CD14-positive monocyte (primary cell): Measurements from ENCODE around the gene BRIP1. TPM values are rescaled to one million over a fixed set of nuclear protein-coding genes. Genes with fewer than 3 reads are reported as not detected.

Experiments used
- DNase-seq, 3 donors: peaks; one replicate each; pipeline ENCODE4 v3.0.0-alpha.2; 2011 to 2022
- H2AFZ ChIP-seq: 2 replicates; pipeline ENCODE4 v1.6.0; 2012; ENCODE audit warnings: mild to moderate bottlenecking, low read depth, low read length, inconsistent platforms; ENCODE audit not compliant: insufficient read depth, poor library complexity, severe bottlenecking
- H3K27ac ChIP-seq, 2 donors: 1 replicate in 1 of 2; 2 replicates in 1 of 2; pipeline ENCODE4 v1.5.1; 2012 to 2013; ENCODE audit warnings: low read length in 2 of 2, control low read depth in 1 of 2, inconsistent platforms in 1 of 2, low read depth in 1 of 2, mild to moderate bottlenecking in 1 of 2
- H3K27me3 ChIP-seq, 2 donors: one replicate each; pipeline versions ENCODE4 v1.6.0 to v1.6.1; 2011 to 2013; ENCODE audit warnings: low read length in 2 of 2; ENCODE audit not compliant: control insufficient read depth in 2 of 2, insufficient read depth in 2 of 2
- H3K36me3 ChIP-seq, 2 donors: replicated peaks in 1 of 2; 1 replicate in 1 of 2; 2 replicates in 1 of 2; pipeline versions ENCODE4 v1.5.1 to v1.6.1; 2012 to 2013; ENCODE audit warnings: low read length in 2 of 2, control low read depth in 1 of 2, inconsistent platforms in 1 of 2, mild to moderate bottlenecking in 1 of 2; ENCODE audit not compliant: insufficient read depth in 2 of 2, control insufficient read depth in 1 of 2
- H3K4me1 ChIP-seq, 2 donors: 1 replicate in 1 of 2; 2 replicates in 1 of 2; pipeline versions ENCODE4 v1.5.1 to v1.6.1; 2012 to 2013; ENCODE audit warnings: low read length in 2 of 2, control low read depth in 1 of 2, inconsistent platforms in 1 of 2, mild to moderate bottlenecking in 1 of 2, moderate library complexity in 1 of 2; ENCODE audit not compliant: insufficient read depth in 2 of 2, control insufficient read depth in 1 of 2
- H3K4me2 ChIP-seq: replicated peaks from 2 replicates; pipeline ENCODE3; 2012; ENCODE audit warnings: low read length, moderate library complexity, mild to moderate bottlenecking; ENCODE audit not compliant: poor library complexity, severe bottlenecking; ENCODE audit errors: extremely low read depth
- H3K4me3 ChIP-seq, 3 experiments: fragments of 200-600 bp in 1 of 3; sonication (generic) in 1 of 3; replicated peaks in 1 of 3; 1 replicate in 2 of 3; 2 replicates in 1 of 3; pipeline ENCODE4 v1.5.1; 2011 to 2013; ENCODE audit warnings: low read length in 3 of 3, mild to moderate bottlenecking in 3 of 3, control low read depth in 2 of 3, low read depth in 2 of 3, inconsistent platforms in 1 of 3, moderate library complexity in 1 of 3
- H3K79me2 ChIP-seq: 2 replicates; pipeline ENCODE4 v1.6.0; 2012; ENCODE audit warnings: mild to moderate bottlenecking, control low read depth, inconsistent platforms, low read length, moderate library complexity; ENCODE audit not compliant: insufficient read depth
- H3K9ac ChIP-seq: 2 replicates; pipeline ENCODE4 v1.6.0; 2017; ENCODE audit warnings: low read length, mild to moderate bottlenecking; ENCODE audit not compliant: insufficient read depth, poor library complexity, severe bottlenecking
- H3K9me3 ChIP-seq, 2 donors: replicated peaks in 1 of 2; 1 replicate in 1 of 2; 2 replicates in 1 of 2; pipeline versions ENCODE4 v1.5.1 to v1.6.1; 2012 to 2013; ENCODE audit warnings: low read length in 2 of 2, control low read depth in 1 of 2; ENCODE audit not compliant: control insufficient read depth in 1 of 2, insufficient read depth in 1 of 2
- H4K20me1 ChIP-seq: 2 replicates; pipeline ENCODE4 v1.6.0; 2012; ENCODE audit warnings: mild to moderate bottlenecking, low read length, control low read depth, moderate library complexity; ENCODE audit not compliant: insufficient read depth
- H3K27ac Mint-ChIP-seq, 7 donors: one replicate each; pipeline ENCODE4 v1.8.0; 2020; ENCODE audit warnings: mild to moderate bottlenecking in 7 of 7, mixed read lengths in 7 of 7, moderate library complexity in 6 of 7, inconsistent platforms in 2 of 7
- H3K27me3 Mint-ChIP-seq, 3 donors: one replicate each; pipeline ENCODE4 v1.8.0; 2021 to 2022; ENCODE audit warnings: low read depth in 3 of 3, mild to moderate bottlenecking in 3 of 3, mixed read lengths in 3 of 3, moderate library complexity in 3 of 3, inconsistent platforms in 1 of 3
- H3K36me3 Mint-ChIP-seq, 2 donors: one replicate each; pipeline ENCODE4 v1.8.0; 2020; ENCODE audit warnings: mixed read lengths in 2 of 2, inconsistent platforms in 1 of 2, mild to moderate bottlenecking in 1 of 2
- H3K4me1 Mint-ChIP-seq: one replicate; pipeline ENCODE4 v1.8.0; 2020; ENCODE audit warnings: mild to moderate bottlenecking, mixed read lengths
- H3K4me3 Mint-ChIP-seq, 2 donors: one replicate each; pipeline ENCODE4 v1.8.0; 2020; ENCODE audit warnings: mild to moderate bottlenecking in 2 of 2, mixed read lengths in 2 of 2, moderate library complexity in 1 of 2
- H3K9me3 Mint-ChIP-seq, 7 donors: one replicate each; pipeline ENCODE4 v1.8.0; 2020 to 2022; ENCODE audit warnings: mixed read lengths in 7 of 7, mild to moderate bottlenecking in 6 of 7, moderate library complexity in 6 of 7, inconsistent platforms in 2 of 7
- CTCF ChIP-seq: fragments of 200-600 bp; IDR thresholded peaks from one replicate; pipeline ENCODE4 v1.8.0; 2022; ENCODE audit warnings: antibody characterized with exemption, mild to moderate bottlenecking
- WGBS: methylation state at CpG from one replicate; pipeline ENCODE4 v1.1.5; 2013; ENCODE audit warnings: missing lambda C conversion rate; ENCODE audit not compliant: insufficient coverage; 5-methylcytosine and 5-hydroxymethylcytosine counted together
- intact Hi-C, 2 donors: fragments of 100-400 bp; cut with micrococcal nuclease; formaldehyde crosslinking; loops; one replicate each; pipeline versions ENCODE4 v1.15.0 to v1.15.1; 2023
- polyA plus RNA-seq, 3 donors: library from polyadenylated mRNA; depleted of rRNA in 1 of 3; unstranded in 2 of 3; stranded (reverse) in 1 of 3; fragments of 300-500 nt in 2 of 3; fragments of >200 nt in 1 of 3; fragmentation: Illumina TruSeq in 2 of 3; gene quantifications; 1 replicate in 2 of 3; 2 replicates in 1 of 3; pipeline ENCODE4 v1.2.3, GENCODE V29; 2012 to 2021

Gene BRIP1
- polyA plus RNA-seq, 3 donors, result 0.11 to 0.12 TPM; not detected in 1

- DNase-seq, result no peak
- no peak overlapping the region for H3K4me2 ChIP-seq
- WGBS, result no CpG with 5 or more reads among the region's 2 CpGs
Observed at GRCh38 chr17:61695779-61696337, 167.5 kb downstream of the BRIP1 start.

GRCh38 chr17:61694095-61694494, 169.2 kb downstream of the BRIP1 start:
- Histone ChIP-seq H3K4me3 (no peak overlapping the region), H3K36me3 (peaks cover 0 to 15% of the 10 kb centered on the region in 2 donors), H3K9me3 (peaks cover 0 to 5% of the 10 kb centered on the region in 2 donors), H2AFZ (no peak overlapping the region), H3K27ac (no peak overlapping the region), H3K9ac (no peak overlapping the region), H3K4me2 (no peak overlapping the region), H3K4me1 (no peaks in the 10 kb centered on the region), H3K27me3 (no peaks in the 10 kb centered on the region), H4K20me1 (no peaks in the 10 kb centered on the region), H3K79me2 (no peaks in the 10 kb centered on the region)
- peaks cover 12 to 34% of the 10 kb centered on the region in 2 donors for H3K36me3 Mint-ChIP-seq
- H3K9me3 Mint-ChIP-seq, result peaks cover 8 to 26% (median 13%) of the 10 kb centered on the region in 7 donors
- no peak for TF ChIP-seq CTCF
- no peaks in the 10 kb centered on the region for H3K27me3 Mint-ChIP-seq
- no peak for DNase-seq
- H3K27ac Mint-ChIP-seq, result no peak overlapping the region
- no peaks in the 10 kb centered on the region for H3K4me1 Mint-ChIP-seq
- no peak overlapping the region for H3K4me3 Mint-ChIP-seq
- intact Hi-C loops, result no loop called here
- no CpG with 5 or more reads among the region's 1 CpG for WGBS

More at GRCh38 chr17:61695779-61696337, 167.5 kb downstream of the BRIP1 start:
- Mint-ChIP-seq H3K4me1 (no peaks in the 10 kb centered on the region), H3K4me3 (no peak overlapping the region), H3K36me3 (peaks cover 5 to 21% of the 10 kb centered on the region in 2 donors), H3K9me3 (peaks cover 17 to 41% (median 22%) of the 10 kb centered on the region in 7 donors), H3K27me3 (no peaks in the 10 kb centered on the region), H3K27ac (no peak overlapping the region)
- TF ChIP-seq CTCF, result no peak
- Histone ChIP-seq H2AFZ (no peak overlapping the region), H3K9ac (no peak overlapping the region), H3K9me3 (peaks cover 8 to 17% of the 10 kb centered on the region in 2 donors), H4K20me1 (no peaks in the 10 kb centered on the region), H3K36me3 (peaks cover 0 to 9% of the 10 kb centered on the region in 2 donors), H3K4me1 (no peaks in the 10 kb centered on the region), H3K27ac (no peak overlapping the region), H3K27me3 (no peaks in the 10 kb centered on the region), H3K4me3 (no peak overlapping the region), H3K79me2 (no peaks in the 10 kb centered on the region)
- intact Hi-C loops, result no loop called here
